Upper lobe of left lung (tissue), 4 donors: Measurements from ENCODE around the gene MSX2.

Experiments used
- EP300 ChIP-seq, 4 donors: sonication (generic); formaldehyde crosslinking; IDR thresholded peaks; one replicate each; pipeline ENCODE4 v1.5.1; 2017; ENCODE audit warnings: antibody characterized with exemption in 4 of 4, control low read depth in 2 of 4
- POLR2A ChIP-seq, 4 donors: fragments of 450-650 bp; IDR thresholded peaks; one replicate each; pipeline ENCODE4 v1.5.1; 2016 to 2017; ENCODE audit warnings: antibody characterized with exemption in 4 of 4, mild to moderate bottlenecking in 2 of 4
- POLR2AphosphoS5 ChIP-seq, 2 donors: sonication (generic); formaldehyde crosslinking; IDR thresholded peaks; one replicate each; pipeline ENCODE4 v1.5.1; 2017; ENCODE audit warnings: antibody characterized with exemption in 2 of 2
- TF ChIP-seq, protein P1 (sequence below), 6 experiments: fragments of 450-650 bp in 4 of 6; fragments of 200-600 bp in 2 of 6; sonication (generic) in 2 of 6; IDR thresholded peaks; one replicate each; pipeline ENCODE4 v1.5.1; 2016 to 2019; ENCODE audit warnings: antibody characterized with exemption in 6 of 6

DNA sequence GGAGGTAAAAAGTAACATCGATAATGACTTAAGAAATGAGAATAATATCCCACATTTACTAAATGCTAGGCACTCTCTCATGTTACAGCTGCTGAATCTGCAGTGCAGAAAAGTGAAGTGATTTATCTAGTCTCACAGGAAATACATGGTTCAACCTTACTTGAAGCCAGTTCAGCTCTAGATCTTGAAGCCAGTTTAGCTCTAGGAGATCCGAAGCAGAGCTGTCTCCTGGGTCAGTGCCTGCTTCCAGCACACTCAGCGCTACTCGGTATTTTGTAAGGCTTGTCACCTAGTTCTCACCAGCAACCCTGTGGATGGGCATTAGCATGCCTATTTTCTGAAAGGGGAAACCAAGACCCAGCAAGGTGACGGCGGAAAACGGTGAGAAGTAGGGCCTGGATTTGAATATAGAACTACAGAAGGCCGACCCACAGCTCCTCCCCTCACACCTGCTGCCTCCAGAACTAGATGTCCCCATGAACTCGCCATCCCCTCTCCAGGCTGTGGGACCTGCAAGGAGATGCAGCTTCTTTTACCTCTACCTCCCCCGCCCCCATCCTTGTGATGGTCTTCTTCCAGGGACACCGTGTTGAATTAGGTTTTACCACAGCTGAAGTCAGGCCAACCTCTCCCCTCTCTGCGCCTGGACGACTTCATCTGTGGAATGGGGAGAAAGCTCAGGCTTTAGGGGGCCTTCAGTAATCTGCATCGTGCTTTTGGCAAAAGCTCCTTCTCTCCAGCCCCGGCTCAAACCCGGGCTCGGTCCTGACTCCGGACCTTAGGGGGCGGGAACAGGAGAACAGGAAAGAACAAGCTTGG is 4.4 kb upstream of the MSX2 start:
- TF ChIP-seq EP300 (IDR thresholded peaks at IDR 0.05) (no peak), POLR2A (IDR thresholded peaks at IDR 0.05) (no peak), POLR2AphosphoS5 (IDR thresholded peaks at IDR 0.05) (no peak)
- TF ChIP-seq, protein P1, sequence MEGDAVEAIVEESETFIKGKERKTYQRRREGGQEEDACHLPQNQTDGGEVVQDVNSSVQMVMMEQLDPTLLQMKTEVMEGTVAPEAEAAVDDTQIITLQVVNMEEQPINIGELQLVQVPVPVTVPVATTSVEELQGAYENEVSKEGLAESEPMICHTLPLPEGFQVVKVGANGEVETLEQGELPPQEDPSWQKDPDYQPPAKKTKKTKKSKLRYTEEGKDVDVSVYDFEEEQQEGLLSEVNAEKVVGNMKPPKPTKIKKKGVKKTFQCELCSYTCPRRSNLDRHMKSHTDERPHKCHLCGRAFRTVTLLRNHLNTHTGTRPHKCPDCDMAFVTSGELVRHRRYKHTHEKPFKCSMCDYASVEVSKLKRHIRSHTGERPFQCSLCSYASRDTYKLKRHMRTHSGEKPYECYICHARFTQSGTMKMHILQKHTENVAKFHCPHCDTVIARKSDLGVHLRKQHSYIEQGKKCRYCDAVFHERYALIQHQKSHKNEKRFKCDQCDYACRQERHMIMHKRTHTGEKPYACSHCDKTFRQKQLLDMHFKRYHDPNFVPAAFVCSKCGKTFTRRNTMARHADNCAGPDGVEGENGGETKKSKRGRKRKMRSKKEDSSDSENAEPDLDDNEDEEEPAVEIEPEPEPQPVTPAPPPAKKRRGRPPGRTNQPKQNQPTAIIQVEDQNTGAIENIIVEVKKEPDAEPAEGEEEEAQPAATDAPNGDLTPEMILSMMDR (IDR thresholded peaks at IDR 0.05): no peak
